ENCODE results near the gene WDR53. TPM values are rescaled to one million over a fixed set of nuclear protein-coding genes. Genes with fewer than 3 reads are reported as not detected.

Gene WDR53
- total RNA-seq, 1 experiment from 2014 or later, result 18.6 TPM

DNA sequence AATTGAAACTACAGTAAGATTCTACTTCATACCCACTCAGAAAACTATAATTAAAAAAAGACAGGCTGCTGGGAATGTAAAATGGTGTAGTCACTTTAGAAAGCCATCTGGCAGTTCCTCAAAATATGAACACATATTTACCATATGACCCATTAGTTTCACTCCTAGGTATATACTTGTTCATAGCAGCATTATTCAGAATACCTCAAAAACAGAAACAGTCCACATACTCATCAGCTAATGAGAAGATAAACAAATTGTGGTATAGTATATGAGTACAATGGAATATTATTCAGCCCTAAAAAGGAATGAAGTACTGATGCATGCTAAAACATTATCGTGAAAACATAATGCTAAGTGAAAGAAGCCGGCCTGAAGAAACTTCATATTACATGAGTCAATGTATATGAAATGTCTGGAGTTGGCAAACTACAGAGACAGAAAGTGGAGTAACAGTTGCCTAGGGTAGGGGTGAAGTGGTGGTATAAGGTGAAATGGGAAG lies 23.8 kb downstream of the WDR53 start:
- no TSS peak for BruUV-seq (replicated peaks)
- H3K27me3 ChIP-seq (ENCODE audit: control insufficient read depth, insufficient read depth, low read length), result no peaks in the 10 kb centered on the region
- intact Hi-C loops (cut with micrococcal nuclease; ENCODE audit: unreplicated experiment) (no loop called here), in situ Hi-C loops (cut with HindIII; ENCODE audit: low pct_unique_long_range_greater_than_20kb, low sequenced_read_pairs) (no loop called here)
- H3K9me3 ChIP-seq (ENCODE audit: control insufficient read depth, insufficient read depth, low read depth, low read length), result no peaks in the 10 kb centered on the region; the same call in 1 of the 2 replicates
- H3K36me3 ChIP-seq (ENCODE audit: control insufficient read depth, insufficient read depth, low read length), result no peaks in the 10 kb centered on the region
- ATAC-seq (no peak), DNase-seq (ENCODE audit: low read depth, low spot score) (no peak)
- H3K27ac ChIP-seq (ENCODE audit: low read length), result no peak overlapping the region
- H3K4me3 ChIP-seq (ENCODE audit: low read depth in 2 of 2, low read length in 2 of 2), result no peak overlapping the region
- ChIA-PET CTCF (no interaction called here), POLR2A (interaction anchor here (0.7 kb wide), 1 partner anchor 463 kb away, joined by 3 read pairs; no protein-coding TSS in a partner anchor)
- H3K4me1 ChIP-seq (ENCODE audit: control insufficient read depth, insufficient read depth, low read length), result no peaks in the 10 kb centered on the region
- TF ChIP-seq, protein P1, sequence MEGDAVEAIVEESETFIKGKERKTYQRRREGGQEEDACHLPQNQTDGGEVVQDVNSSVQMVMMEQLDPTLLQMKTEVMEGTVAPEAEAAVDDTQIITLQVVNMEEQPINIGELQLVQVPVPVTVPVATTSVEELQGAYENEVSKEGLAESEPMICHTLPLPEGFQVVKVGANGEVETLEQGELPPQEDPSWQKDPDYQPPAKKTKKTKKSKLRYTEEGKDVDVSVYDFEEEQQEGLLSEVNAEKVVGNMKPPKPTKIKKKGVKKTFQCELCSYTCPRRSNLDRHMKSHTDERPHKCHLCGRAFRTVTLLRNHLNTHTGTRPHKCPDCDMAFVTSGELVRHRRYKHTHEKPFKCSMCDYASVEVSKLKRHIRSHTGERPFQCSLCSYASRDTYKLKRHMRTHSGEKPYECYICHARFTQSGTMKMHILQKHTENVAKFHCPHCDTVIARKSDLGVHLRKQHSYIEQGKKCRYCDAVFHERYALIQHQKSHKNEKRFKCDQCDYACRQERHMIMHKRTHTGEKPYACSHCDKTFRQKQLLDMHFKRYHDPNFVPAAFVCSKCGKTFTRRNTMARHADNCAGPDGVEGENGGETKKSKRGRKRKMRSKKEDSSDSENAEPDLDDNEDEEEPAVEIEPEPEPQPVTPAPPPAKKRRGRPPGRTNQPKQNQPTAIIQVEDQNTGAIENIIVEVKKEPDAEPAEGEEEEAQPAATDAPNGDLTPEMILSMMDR (IDR thresholded peaks at IDR 0.05), result no peak
- TF ChIP-seq SIN3A (IDR thresholded peaks at IDR 0.05; ENCODE audit: borderline replicate concordance, insufficient read depth, low read depth, low read length) (no peak), POLR2AphosphoS5 (IDR thresholded peaks at IDR 0.05; ENCODE audit: low read depth, low read length) (no peak), TCF7L2 (IDR thresholded peaks at IDR 0.05; ENCODE audit: low read depth, low read length) (no peak)
- TF ChIP-seq, protein P2, sequence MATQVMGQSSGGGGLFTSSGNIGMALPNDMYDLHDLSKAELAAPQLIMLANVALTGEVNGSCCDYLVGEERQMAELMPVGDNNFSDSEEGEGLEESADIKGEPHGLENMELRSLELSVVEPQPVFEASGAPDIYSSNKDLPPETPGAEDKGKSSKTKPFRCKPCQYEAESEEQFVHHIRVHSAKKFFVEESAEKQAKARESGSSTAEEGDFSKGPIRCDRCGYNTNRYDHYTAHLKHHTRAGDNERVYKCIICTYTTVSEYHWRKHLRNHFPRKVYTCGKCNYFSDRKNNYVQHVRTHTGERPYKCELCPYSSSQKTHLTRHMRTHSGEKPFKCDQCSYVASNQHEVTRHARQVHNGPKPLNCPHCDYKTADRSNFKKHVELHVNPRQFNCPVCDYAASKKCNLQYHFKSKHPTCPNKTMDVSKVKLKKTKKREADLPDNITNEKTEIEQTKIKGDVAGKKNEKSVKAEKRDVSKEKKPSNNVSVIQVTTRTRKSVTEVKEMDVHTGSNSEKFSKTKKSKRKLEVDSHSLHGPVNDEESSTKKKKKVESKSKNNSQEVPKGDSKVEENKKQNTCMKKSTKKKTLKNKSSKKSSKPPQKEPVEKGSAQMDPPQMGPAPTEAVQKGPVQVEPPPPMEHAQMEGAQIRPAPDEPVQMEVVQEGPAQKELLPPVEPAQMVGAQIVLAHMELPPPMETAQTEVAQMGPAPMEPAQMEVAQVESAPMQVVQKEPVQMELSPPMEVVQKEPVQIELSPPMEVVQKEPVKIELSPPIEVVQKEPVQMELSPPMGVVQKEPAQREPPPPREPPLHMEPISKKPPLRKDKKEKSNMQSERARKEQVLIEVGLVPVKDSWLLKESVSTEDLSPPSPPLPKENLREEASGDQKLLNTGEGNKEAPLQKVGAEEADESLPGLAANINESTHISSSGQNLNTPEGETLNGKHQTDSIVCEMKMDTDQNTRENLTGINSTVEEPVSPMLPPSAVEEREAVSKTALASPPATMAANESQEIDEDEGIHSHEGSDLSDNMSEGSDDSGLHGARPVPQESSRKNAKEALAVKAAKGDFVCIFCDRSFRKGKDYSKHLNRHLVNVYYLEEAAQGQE (IDR thresholded peaks at IDR 0.05; ENCODE audit: insufficient read depth in 1 of 2, low read depth in 2 of 2, low read length in 1 of 2), result no peak

DNA sequence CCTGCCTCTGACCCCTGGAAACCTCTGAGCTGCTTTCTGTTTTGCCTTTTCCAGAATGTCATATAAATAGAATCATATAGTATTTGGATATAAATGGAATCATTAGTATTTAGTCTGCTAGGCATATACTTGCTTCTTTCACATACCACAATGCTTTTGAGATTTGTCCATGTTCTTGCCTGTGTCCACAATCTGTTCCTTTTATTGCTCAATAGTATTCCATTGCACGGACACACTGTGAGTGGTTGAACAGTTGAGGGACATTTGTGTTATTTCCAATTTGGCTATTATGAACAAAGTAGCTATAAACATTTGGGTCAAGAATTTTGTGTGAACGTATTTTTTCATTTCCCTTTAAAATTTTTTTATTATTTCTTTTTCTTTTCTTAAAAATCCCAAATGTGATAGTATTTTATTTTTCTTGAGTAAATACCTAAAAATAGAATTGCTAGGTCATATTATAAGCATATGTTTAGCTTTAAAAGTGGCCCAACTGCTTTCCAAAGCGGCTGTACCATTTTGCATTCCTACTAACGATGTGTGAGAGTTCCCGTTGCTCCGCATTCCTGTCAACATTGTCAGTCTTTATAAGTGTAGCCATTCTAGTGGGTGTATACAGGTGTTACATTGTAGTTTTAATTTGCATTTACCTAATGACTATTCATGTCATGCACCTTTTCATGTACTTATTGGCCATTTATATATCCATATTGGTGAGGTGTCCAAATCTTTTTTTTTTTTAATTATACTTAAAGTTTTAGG lies 26.5 kb downstream of the WDR53 start:
- Histone ChIP-seq H3K27ac (ENCODE audit: low read length) (no peak overlapping the region), H3K4me3 (ENCODE audit: low read depth in 2 of 2, low read length in 2 of 2) (no peak overlapping the region), H3K27me3 (ENCODE audit: control insufficient read depth, insufficient read depth, low read length) (no peaks in the 10 kb centered on the region), H3K4me1 (ENCODE audit: control insufficient read depth, insufficient read depth, low read length) (no peaks in the 10 kb centered on the region), H3K9me3 (ENCODE audit: control insufficient read depth, insufficient read depth, low read depth, low read length) (no peaks in the 10 kb centered on the region), H3K36me3 (ENCODE audit: control insufficient read depth, insufficient read depth, low read length) (no peaks in the 10 kb centered on the region)
- TF ChIP-seq, protein P1 (IDR thresholded peaks at IDR 0.05), result no peak
- TF ChIP-seq, protein P2 (IDR thresholded peaks at IDR 0.05; ENCODE audit: insufficient read depth in 1 of 2, low read depth in 2 of 2, low read length in 1 of 2), result no peak
- no peak for TF ChIP-seq POLR2AphosphoS5 (IDR thresholded peaks at IDR 0.05; ENCODE audit: low read depth, low read length)
- no peak for TF ChIP-seq SIN3A (IDR thresholded peaks at IDR 0.05; ENCODE audit: borderline replicate concordance, insufficient read depth, low read depth, low read length)
- TF ChIP-seq TCF7L2 (IDR thresholded peaks at IDR 0.05; ENCODE audit: low read depth, low read length), result no peak
- in situ Hi-C loops (cut with HindIII; ENCODE audit: low pct_unique_long_range_greater_than_20kb, low sequenced_read_pairs), result no loop called here
- no peak for ATAC-seq
- POLR2A ChIA-PET, result interaction anchor here (0.7 kb wide), 1 partner anchor 442 kb away, joined by 3 read pairs; no protein-coding TSS in a partner anchor
- intact Hi-C loops (cut with micrococcal nuclease; ENCODE audit: unreplicated experiment), result no loop called here
- no TSS peak for BruUV-seq (replicated peaks)
- no peak for DNase-seq (ENCODE audit: low read depth, low spot score)
- CTCF ChIA-PET, result no interaction called here
